Neural progenitor cell (in vitro differentiated cells): ENCODE results near the gene TSPAN18. TPM values are rescaled to one million over a fixed set of nuclear protein-coding genes. Genes with fewer than 3 reads are reported as not detected.

Source experiments
- DNase-seq: peaks from one replicate; pipeline ENCODE4 v3.0.0-alpha.2; 2016; ENCODE audit warnings: low spot score
- H2AFZ ChIP-seq: fragments of 200-600 bp; sonication (generic); replicated peaks from 2 replicates; pipeline ENCODE4 v1.6.1; 2016; ENCODE audit warnings: antibody characterized with exemption
- H3F3A ChIP-seq: fragments of 200-600 bp; sonication (generic); 2 replicates; pipeline ENCODE4 v1.6.1; 2016; ENCODE audit warnings: antibody characterized with exemption, low read depth
- H3K27ac ChIP-seq: fragments of 200-600 bp; sonication (generic); 2 replicates; pipeline ENCODE4 v1.5.1; 2016; ENCODE audit warnings: mild to moderate bottlenecking
- H3K27me3 ChIP-seq: fragments of 200-600 bp; sonication (generic); 2 replicates; pipeline ENCODE4 v1.6.1; 2016; ENCODE audit warnings: mild to moderate bottlenecking, moderate library complexity
- H3K36me3 ChIP-seq: fragments of 200-600 bp; sonication (generic); 2 replicates; pipeline ENCODE4 v1.5.1; 2016
- H3K4me1 ChIP-seq: fragments of 200-600 bp; sonication (generic); 2 replicates; pipeline ENCODE4 v1.6.1; 2016; ENCODE audit warnings: mixed run types
- H3K4me2 ChIP-seq: fragments of 200-600 bp; sonication (generic); 2 replicates; pipeline ENCODE4 v1.6.1; 2016
- H3K4me3 ChIP-seq: fragments of 200-600 bp; sonication (generic); 2 replicates; pipeline ENCODE4 v1.5.1; 2016
- H3K79me2 ChIP-seq: fragments of 200-600 bp; sonication (generic); 2 replicates; pipeline ENCODE4 v1.6.1; 2016; ENCODE audit warnings: low read depth
- H3K9ac ChIP-seq: fragments of 200-600 bp; sonication (generic); 2 replicates; pipeline ENCODE4 v1.6.1; 2016
- H3K9me3 ChIP-seq: fragments of 200-600 bp; sonication (generic); 2 replicates; pipeline ENCODE4 v1.5.1; 2016; ENCODE audit warnings: low read depth
- H4K20me1 ChIP-seq: fragments of 200-600 bp; sonication (generic); 2 replicates; pipeline ENCODE4 v1.6.1; 2016; ENCODE audit warnings: low read depth
- H3K27ac Mint-ChIP-seq: 3 replicates; pipeline ENCODE4 v1.8.0; 2021; ENCODE audit warnings: mixed read lengths
- H3K27me3 Mint-ChIP-seq: 2 replicates; pipeline ENCODE4 v1.8.0; 2022; ENCODE audit warnings: low read depth, mild to moderate bottlenecking, inconsistent platforms, moderate library complexity, mixed read lengths; ENCODE audit not compliant: insufficient read depth
- H3K36me3 Mint-ChIP-seq: 3 replicates; pipeline ENCODE4 v1.8.0; 2021; ENCODE audit warnings: mixed read lengths
- H3K4me1 Mint-ChIP-seq: 3 replicates; pipeline ENCODE4 v1.8.0; 2021; ENCODE audit warnings: mixed read lengths
- H3K4me3 Mint-ChIP-seq: 3 replicates; pipeline ENCODE4 v1.8.0; 2021; ENCODE audit warnings: mild to moderate bottlenecking, moderate library complexity, mixed read lengths
- H3K9me3 Mint-ChIP-seq: 3 replicates; pipeline ENCODE4 v1.8.0; 2020; ENCODE audit warnings: mixed read lengths
- EZH2 ChIP-seq: fragments of 200-600 bp; sonication (generic); IDR thresholded peaks from 2 replicates; pipeline ENCODE4 v1.6.1; 2017; ENCODE audit warnings: antibody characterized with exemption, mild to moderate bottlenecking, moderate library complexity
- EZH2phosphoT487 ChIP-seq: fragments of 200-600 bp; sonication (generic); IDR thresholded peaks from 2 replicates; pipeline ENCODE4 v1.6.1; 2017; ENCODE audit warnings: antibody characterized with exemption
- total RNA-seq: library from RNA; depleted of rRNA; stranded (reverse); fragments of >200 nt; gene quantifications from 2 replicates; pipeline ENCODE4 v1.2.3, GENCODE V29; 2015; ENCODE audit warnings: low replicate concordance
- TF ChIP-seq, protein P1 (sequence below): fragments of 200-600 bp; sonication (generic); IDR thresholded peaks from 2 replicates; pipeline ENCODE4 v1.5.1; 2017; ENCODE audit warnings: antibody characterized with exemption, mild to moderate bottlenecking

Gene TSPAN18
- total RNA-seq, 1 donor from 2014 or later: 16.5 TPM

GRCh38 chr11:44952082-44952481, 225.3 kb downstream of the TSPAN18 start:
- TF ChIP-seq EZH2phosphoT487: no peak
- no peak for TF ChIP-seq EZH2
- TF ChIP-seq, protein P1, sequence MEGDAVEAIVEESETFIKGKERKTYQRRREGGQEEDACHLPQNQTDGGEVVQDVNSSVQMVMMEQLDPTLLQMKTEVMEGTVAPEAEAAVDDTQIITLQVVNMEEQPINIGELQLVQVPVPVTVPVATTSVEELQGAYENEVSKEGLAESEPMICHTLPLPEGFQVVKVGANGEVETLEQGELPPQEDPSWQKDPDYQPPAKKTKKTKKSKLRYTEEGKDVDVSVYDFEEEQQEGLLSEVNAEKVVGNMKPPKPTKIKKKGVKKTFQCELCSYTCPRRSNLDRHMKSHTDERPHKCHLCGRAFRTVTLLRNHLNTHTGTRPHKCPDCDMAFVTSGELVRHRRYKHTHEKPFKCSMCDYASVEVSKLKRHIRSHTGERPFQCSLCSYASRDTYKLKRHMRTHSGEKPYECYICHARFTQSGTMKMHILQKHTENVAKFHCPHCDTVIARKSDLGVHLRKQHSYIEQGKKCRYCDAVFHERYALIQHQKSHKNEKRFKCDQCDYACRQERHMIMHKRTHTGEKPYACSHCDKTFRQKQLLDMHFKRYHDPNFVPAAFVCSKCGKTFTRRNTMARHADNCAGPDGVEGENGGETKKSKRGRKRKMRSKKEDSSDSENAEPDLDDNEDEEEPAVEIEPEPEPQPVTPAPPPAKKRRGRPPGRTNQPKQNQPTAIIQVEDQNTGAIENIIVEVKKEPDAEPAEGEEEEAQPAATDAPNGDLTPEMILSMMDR: no peak
- DNase-seq: no peak
- H3K4me1 ChIP-seq: peaks cover 63% of the 10 kb centered on the region
- peak overlapping the region; percentile 82 for H3K4me3 Mint-ChIP-seq
- H4K20me1 ChIP-seq: peaks cover 25% of the 10 kb centered on the region
- H3K4me3 ChIP-seq: no peak overlapping the region
- no peak overlapping the region for H3K4me2 ChIP-seq
- H3K9me3 ChIP-seq: no peaks in the 10 kb centered on the region
- H3K27ac Mint-ChIP-seq: no peak overlapping the region
- H3K79me2 ChIP-seq: peaks cover 35% of the 10 kb centered on the region
- no peak overlapping the region for H2AFZ ChIP-seq
- no peaks in the 10 kb centered on the region for H3K36me3 Mint-ChIP-seq
- H3K4me1 Mint-ChIP-seq: peaks cover 63% of the 10 kb centered on the region
- H3K9me3 Mint-ChIP-seq: no peaks in the 10 kb centered on the region
- peaks cover 11% of the 10 kb centered on the region for H3K27me3 Mint-ChIP-seq
- no peaks in the 10 kb centered on the region for H3K36me3 ChIP-seq
- peaks cover 47% of the 10 kb centered on the region for H3F3A ChIP-seq
- no peak overlapping the region for H3K27ac ChIP-seq
- peaks cover 13% of the 10 kb centered on the region for H3K27me3 ChIP-seq
- no peak overlapping the region for H3K9ac ChIP-seq

- Histone ChIP-seq H3K4me2 (no peak overlapping the region), H2AFZ (no peak overlapping the region), H4K20me1 (peaks cover 19% of the 10 kb centered on the region), H3F3A (peaks cover 43% of the 10 kb centered on the region), H3K27ac (no peak overlapping the region), H3K9ac (no peak overlapping the region), H3K79me2 (peaks cover 29% of the 10 kb centered on the region), H3K4me1 (peaks cover 61% of the 10 kb centered on the region), H3K36me3 (no peaks in the 10 kb centered on the region), H3K4me3 (no peak overlapping the region), H3K9me3 (no peaks in the 10 kb centered on the region), H3K27me3 (peaks cover 19% of the 10 kb centered on the region)
- peak overlapping the region; percentile 70 for H3K4me3 Mint-ChIP-seq
- peaks cover 60% of the 10 kb centered on the region for H3K4me1 Mint-ChIP-seq
- H3K27ac Mint-ChIP-seq: no peak overlapping the region
- TF ChIP-seq EZH2 (no peak), EZH2phosphoT487 (no peak)
- TF ChIP-seq, protein P1: no peak
- H3K9me3 Mint-ChIP-seq: no peaks in the 10 kb centered on the region
- H3K36me3 Mint-ChIP-seq: no peaks in the 10 kb centered on the region
- H3K27me3 Mint-ChIP-seq: peaks cover 9% of the 10 kb centered on the region
- no peak for DNase-seq
Observed at GRCh38 chr11:44952500-44953260, 225.9 kb downstream of the TSPAN18 start.

DNA sequence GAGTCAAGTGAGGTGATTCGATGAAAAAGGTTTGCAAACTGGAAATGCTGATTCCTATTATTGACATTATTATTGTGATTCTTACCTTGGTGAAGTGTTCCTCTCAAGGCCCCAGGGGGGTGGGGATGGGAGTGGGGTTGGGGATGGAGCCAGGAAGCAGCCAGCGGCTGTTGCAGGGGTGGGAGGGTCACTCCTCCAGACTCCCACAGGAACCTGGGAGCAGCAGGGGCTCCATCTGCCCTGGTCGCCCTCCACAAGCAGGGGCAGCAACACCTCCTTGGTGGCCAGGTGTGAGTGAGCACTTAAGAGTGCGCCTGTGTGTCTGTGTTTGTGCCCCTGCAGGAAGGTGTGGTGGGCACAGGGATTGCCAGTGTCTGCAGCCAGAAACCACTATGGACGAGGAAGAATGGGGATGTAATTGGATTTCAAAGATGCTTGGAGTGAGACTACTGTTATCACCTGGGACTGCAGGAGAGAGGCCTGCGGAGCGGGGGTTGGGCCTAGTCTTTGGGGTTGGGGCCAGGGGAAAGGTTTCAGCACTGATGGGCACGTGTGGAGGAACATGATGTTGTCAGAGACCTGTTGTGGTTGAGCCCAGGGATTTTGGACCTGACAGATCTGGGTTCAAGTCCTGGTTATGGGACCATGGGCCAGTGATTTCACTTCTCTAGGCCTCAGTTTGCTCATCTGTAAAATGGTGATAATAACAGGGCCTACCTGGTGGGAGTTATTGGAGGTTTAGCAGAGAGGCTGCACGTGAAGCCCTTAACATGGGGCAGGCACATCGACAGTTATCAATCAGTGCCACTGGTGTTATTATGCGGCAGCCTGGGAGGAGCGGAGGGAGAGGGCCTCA, 227.5 kb downstream of the TSPAN18 start:
- no peak overlapping the region for H3K4me3 Mint-ChIP-seq
- no peak for DNase-seq
- no peaks in the 10 kb centered on the region for H3K9me3 Mint-ChIP-seq
- H3K27me3 Mint-ChIP-seq: peaks cover 21% of the 10 kb centered on the region
- Histone ChIP-seq H3K27ac (no peak overlapping the region), H3K9me3 (no peaks in the 10 kb centered on the region), H2AFZ (no peak overlapping the region), H3K79me2 (peaks cover 13% of the 10 kb centered on the region), H3K4me3 (no peak overlapping the region), H3K4me1 (peaks cover 52% of the 10 kb centered on the region), H3K27me3 (peaks cover 21% of the 10 kb centered on the region), H3K4me2 (no peak overlapping the region), H3K36me3 (no peaks in the 10 kb centered on the region), H4K20me1 (peaks cover 3% of the 10 kb centered on the region), H3K9ac (no peak overlapping the region), H3F3A (peaks cover 52% of the 10 kb centered on the region)
- peak overlapping the region; percentile 42 for H3K27ac Mint-ChIP-seq
- no peaks in the 10 kb centered on the region for H3K36me3 Mint-ChIP-seq
- no peak for TF ChIP-seq EZH2
- peaks cover 54% of the 10 kb centered on the region for H3K4me1 Mint-ChIP-seq
